H9 (cell line): ENCODE measurements around the gene MAPT. TPM values are rescaled to one million over a fixed set of nuclear protein-coding genes. Genes with fewer than 3 reads are reported as not detected.

Experiments
- DNase-seq: peaks from one replicate; pipeline ENCODE4 v3.0.0-alpha.2; 2017
- H2AFZ ChIP-seq: one replicate; pipeline ENCODE4 v1.6.1; 2013; ENCODE audit warnings: mild to moderate bottlenecking, low read length, control low read depth, moderate library complexity
- H2AK5ac ChIP-seq: 2 replicates; pipeline ENCODE4 v1.6.1; 2013; ENCODE audit warnings: low read length, control low read depth, mixed read lengths; ENCODE audit not compliant: insufficient read length
- H2BK120ac ChIP-seq: one replicate; pipeline ENCODE4 v1.6.1; 2013; ENCODE audit warnings: low read depth, mild to moderate bottlenecking, low read length, control low read depth, inconsistent platforms; ENCODE audit not compliant: poor library complexity, severe bottlenecking
- H2BK12ac ChIP-seq: 2 replicates; pipeline ENCODE4 v1.6.1; 2013; ENCODE audit warnings: low read length, control low read depth, mixed read lengths, low read depth; ENCODE audit not compliant: insufficient read length
- H2BK15ac ChIP-seq: 2 replicates; pipeline ENCODE4 v1.6.1; 2013; ENCODE audit warnings: low read depth, low read length, control low read depth
- H2BK20ac ChIP-seq: one replicate; pipeline ENCODE4 v1.6.1; 2013; ENCODE audit warnings: low read depth, mild to moderate bottlenecking, low read length, control low read depth, inconsistent platforms; ENCODE audit not compliant: poor library complexity, severe bottlenecking
- H2BK5ac ChIP-seq: 2 replicates; pipeline ENCODE4 v1.6.1; 2013; ENCODE audit warnings: low read length, control low read depth, mixed read lengths; ENCODE audit not compliant: insufficient read length
- H3K14ac ChIP-seq: 2 replicates; pipeline ENCODE4 v1.6.1; 2013; ENCODE audit warnings: low read length, control low read depth; ENCODE audit not compliant: insufficient read depth
- H3K18ac ChIP-seq: 2 replicates; pipeline ENCODE4 v1.6.1; 2013; ENCODE audit warnings: low read depth, mild to moderate bottlenecking, mixed read lengths, low read length, control low read depth; ENCODE audit not compliant: insufficient read length
- H3K23ac ChIP-seq: 2 replicates; pipeline ENCODE4 v1.6.1; 2013; ENCODE audit warnings: low read length, control low read depth, mixed read lengths, low read depth; ENCODE audit not compliant: insufficient read length
- H3K23me2 ChIP-seq: 2 replicates; pipeline ENCODE4 v1.6.1; 2013; ENCODE audit warnings: low read depth, mild to moderate bottlenecking, mixed read lengths, low read length, control low read depth; ENCODE audit not compliant: insufficient read length, poor library complexity, severe bottlenecking
- H3K27ac ChIP-seq: 2 replicates; pipeline ENCODE4 v1.5.1; 2013; ENCODE audit warnings: low read length, control low read depth, mixed read lengths, low read depth; ENCODE audit not compliant: insufficient read length
- H3K27me3 ChIP-seq: 2 replicates; pipeline ENCODE4 v1.6.1; 2013; ENCODE audit warnings: low read length, control low read depth, inconsistent platforms; ENCODE audit not compliant: insufficient read depth
- H3K4ac ChIP-seq: 2 replicates; pipeline ENCODE4 v1.6.1; 2013; ENCODE audit warnings: low read depth, mild to moderate bottlenecking, control low read depth, inconsistent platforms, low read length, moderate library complexity
- H3K4me1 ChIP-seq: 2 replicates; pipeline ENCODE4 v1.6.1; 2013; ENCODE audit warnings: low read length, control low read depth, inconsistent platforms; ENCODE audit not compliant: insufficient read depth
- H3K4me2 ChIP-seq: 2 replicates; pipeline ENCODE4 v1.6.1; 2013; ENCODE audit warnings: low read length, control low read depth, mixed read lengths; ENCODE audit not compliant: insufficient read length, insufficient read depth
- H3K56ac ChIP-seq: 2 replicates; pipeline ENCODE4 v1.6.1; 2013; ENCODE audit warnings: low read depth, mild to moderate bottlenecking, mixed read lengths, low read length, control low read depth; ENCODE audit not compliant: insufficient read length
- H3K79me1 ChIP-seq: 2 replicates; pipeline ENCODE4 v1.6.1; 2013; ENCODE audit warnings: low read depth, mild to moderate bottlenecking, moderate library complexity, low read length, control low read depth, inconsistent platforms; ENCODE audit not compliant: insufficient read depth, poor library complexity, severe bottlenecking
- H3K79me2 ChIP-seq: 2 replicates; pipeline ENCODE4 v1.6.1; 2013; ENCODE audit warnings: low read length, control low read depth, inconsistent platforms; ENCODE audit not compliant: insufficient read depth
- H3K9ac ChIP-seq: 2 replicates; pipeline ENCODE4 v1.6.1; 2013; ENCODE audit warnings: low read length, control low read depth, mixed read lengths; ENCODE audit not compliant: insufficient read length; ENCODE audit errors: extremely low read depth
- H3K9me3 ChIP-seq: one replicate; pipeline ENCODE4 v1.6.1; 2013; ENCODE audit warnings: low read depth, low read length, inconsistent platforms; ENCODE audit not compliant: control insufficient read depth
- H3T11ph ChIP-seq: one replicate; pipeline ENCODE4 v1.6.1; 2013; ENCODE audit warnings: mild to moderate bottlenecking, low read length, control low read depth, inconsistent platforms
- H4K20me1 ChIP-seq: one replicate; pipeline ENCODE4 v1.6.1; 2013; ENCODE audit not compliant: control insufficient read depth, insufficient read length, insufficient read depth
- H4K5ac ChIP-seq: 2 replicates; pipeline ENCODE4 v1.6.1; 2013; ENCODE audit warnings: low read depth, mild to moderate bottlenecking, mixed read lengths, low read length, control low read depth; ENCODE audit not compliant: insufficient read length
- H4K8ac ChIP-seq: replicated peaks from 2 replicates; pipeline ENCODE4 v1.6.1; 2013; ENCODE audit warnings: low read length, control low read depth, mixed read lengths, low read depth; ENCODE audit not compliant: insufficient read length
- H4K91ac ChIP-seq: 2 replicates; pipeline ENCODE4 v1.6.1; 2013; ENCODE audit warnings: low read depth, mild to moderate bottlenecking, moderate library complexity, mixed read lengths, low read length, control low read depth; ENCODE audit not compliant: insufficient read length
- H3K27ac Mint-ChIP-seq, 3 experiments: 2 replicates in 2 of 3; 3 replicates in 1 of 3; pipeline ENCODE4 v1.8.0; 2020 to 2021; ENCODE audit warnings: mixed read lengths in 3 of 3, mild to moderate bottlenecking in 1 of 3, moderate library complexity in 1 of 3
- H3K27me3 Mint-ChIP-seq: 2 replicates; pipeline ENCODE4 v1.8.0; 2021; ENCODE audit warnings: low read depth, mild to moderate bottlenecking, moderate library complexity, mixed read lengths
- H3K36me3 Mint-ChIP-seq, 3 experiments: 2 replicates in 2 of 3; 3 replicates in 1 of 3; pipeline ENCODE4 v1.8.0; 2020 to 2021; ENCODE audit warnings: low read depth in 3 of 3, mixed read lengths in 3 of 3; ENCODE audit not compliant: insufficient read depth in 1 of 3
- H3K4me1 Mint-ChIP-seq, 2 experiments: 2 replicates each; pipeline ENCODE4 v1.8.0; 2020; ENCODE audit warnings: mixed read lengths in 2 of 2
- H3K4me3 Mint-ChIP-seq, 2 experiments: 2 replicates in 1 of 2; 3 replicates in 1 of 2; pipeline ENCODE4 v1.8.0; 2020 to 2021; ENCODE audit warnings: mild to moderate bottlenecking in 2 of 2, mixed read lengths in 2 of 2, moderate library complexity in 1 of 2
- H3K9me3 Mint-ChIP-seq, 2 experiments: 2 replicates in 1 of 2; 3 replicates in 1 of 2; pipeline ENCODE4 v1.8.0; 2020; ENCODE audit warnings: mild to moderate bottlenecking in 2 of 2, mixed read lengths in 2 of 2, moderate library complexity in 1 of 2
- CTCF ChIP-seq: fragments of 200-600 bp; sonication (generic); conservative IDR thresholded peaks from 3 replicates; pipeline ENCODE4 v1.8.0; 2021; ENCODE audit warnings: antibody characterized with exemption, mild to moderate bottlenecking
- WGBS: extraction: QIAGEN DNeasy Blood & Tissue Kit; methylation state at CpG from one replicate; pipeline ENCODE4 v1.1.7; 2013; ENCODE audit warnings: missing lambda C conversion rate, low lambda C conversion rate, mixed read lengths; ENCODE audit not compliant: insufficient read length; ENCODE audit errors: extremely low coverage; 5-methylcytosine and 5-hydroxymethylcytosine counted together
- total RNA-seq: library from RNA; stranded (reverse); gene quantifications from 2 replicates; pipeline ENCODE4 v1.2.1, GENCODE V29; 2021

The MAPT gene
- total RNA-seq, 1 experiment from 2014 or later, result 1.6 TPM

DNA sequence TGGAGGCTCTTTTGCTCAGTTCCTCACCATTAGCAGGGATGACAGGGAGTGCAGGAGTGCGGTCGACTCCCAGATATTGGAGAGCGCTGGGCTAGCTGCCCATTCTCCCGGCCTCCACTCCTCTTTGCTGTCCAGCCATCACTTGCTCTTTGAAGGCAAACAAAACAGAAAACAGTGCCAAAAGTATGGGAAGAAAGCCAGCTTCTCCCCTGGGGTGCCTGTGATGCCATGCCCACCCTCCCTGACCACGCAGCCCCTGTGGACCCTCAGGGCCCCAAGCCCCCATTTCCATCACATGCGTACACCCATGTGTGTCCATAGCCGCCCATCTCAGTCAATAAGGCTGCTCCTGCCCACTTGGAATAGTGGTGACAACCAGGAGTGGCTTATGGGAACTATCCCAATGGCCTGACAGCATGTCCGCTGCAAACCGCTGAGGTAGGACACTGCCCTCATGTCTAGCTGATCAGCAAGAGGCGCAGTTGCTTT lies 30.0 kb downstream of the MAPT start:
- H2BK120ac ChIP-seq, result no peak overlapping the region
- no peak overlapping the region for H3T11ph ChIP-seq
- no peaks in the 10 kb centered on the region for H4K20me1 ChIP-seq
- H3K9me3 ChIP-seq, result peaks cover 4% of the 10 kb centered on the region
- H4K8ac ChIP-seq, result no peak overlapping the region
- no peak overlapping the region for H3K4me3 Mint-ChIP-seq
- WGBS, result no CpG with 5 or more reads among the region's 10 CpGs
- H3K79me1 ChIP-seq, result no peaks in the 10 kb centered on the region
- no peaks in the 10 kb centered on the region for H3K27me3 ChIP-seq
- no peak overlapping the region for H2BK15ac ChIP-seq
- no peak overlapping the region; the same call in 1 of the 2 replicates for H3K14ac ChIP-seq
- no peak overlapping the region for H3K23ac ChIP-seq
- H3K4me2 ChIP-seq, result no peak overlapping the region
- no peak overlapping the region for H2BK12ac ChIP-seq
- H3K4me1 Mint-ChIP-seq, result peaks cover 0 to under 1% of the 10 kb centered on the region in 2 experiments; a peak in 1 of 4 replicates
- no peak overlapping the region for H2BK5ac ChIP-seq
- no peaks in the 10 kb centered on the region; the same call in 1 of the 2 replicates for H3K27me3 Mint-ChIP-seq
- no peak for TF ChIP-seq CTCF
- H3K56ac ChIP-seq, result no peak overlapping the region
- H2AK5ac ChIP-seq, result no peak overlapping the region
- H3K18ac ChIP-seq, result no peak overlapping the region
- no peaks in the 10 kb centered on the region for H3K36me3 Mint-ChIP-seq
- no peak overlapping the region for H3K27ac ChIP-seq
- H2BK20ac ChIP-seq, result no peak overlapping the region
- no peak overlapping the region for H3K4ac ChIP-seq
- no peak overlapping the region for H2AFZ ChIP-seq
- no peak for DNase-seq
- H3K27ac Mint-ChIP-seq, result no peak overlapping the region
- no peak overlapping the region for H3K9ac ChIP-seq
- H3K79me2 ChIP-seq, result no peaks in the 10 kb centered on the region
- H3K23me2 ChIP-seq, result peaks cover 4% of the 10 kb centered on the region
- H4K91ac ChIP-seq, result no peak overlapping the region
- no peak overlapping the region for H4K5ac ChIP-seq
- H3K9me3 Mint-ChIP-seq, result no peaks in the 10 kb centered on the region
- H3K4me1 ChIP-seq, result no peaks in the 10 kb centered on the region
